Right lobe of liver (tissue), 6 donors: ENCODE data around the gene ANO9. TPM values are rescaled to one million over a fixed set of nuclear protein-coding genes. Genes with fewer than 3 reads are reported as not detected.

ENCODE experiments used
- ATAC-seq, 4 donors: fragments of 200-7000 bp; cut with Tn5 transposase; one replicate each; pipeline ENCODE4 v1.9.1; 2020; ENCODE audit warnings: mild to moderate bottlenecking in 4 of 4, moderate library complexity in 4 of 4
- DNase-seq, 3 donors: peaks; one replicate each; pipeline ENCODE4 v3.0.0-alpha.2; 2020
- H3K27ac ChIP-seq, 3 donors: fragments of 200-600 bp; one replicate each; pipeline ENCODE4 v1.8.0; 2022
- H3K27me3 ChIP-seq, 2 donors: fragments of 200-600 bp; one replicate each; pipeline ENCODE4 v1.8.0; 2022
- H3K36me3 ChIP-seq, 4 donors: fragments of 200-600 bp; sonication (generic) in 1 of 4; one replicate each; pipeline versions ENCODE4 v1.5.1 to v1.8.0; 2017 to 2022; ENCODE audit warnings: control low read depth in 1 of 4
- H3K4me1 ChIP-seq, 4 donors: fragments of 200-600 bp; sonication (generic) in 1 of 4; one replicate each; pipeline versions ENCODE4 v1.5.1 to v1.8.0; 2017 to 2022; ENCODE audit warnings: control low read depth in 1 of 4
- H3K4me3 ChIP-seq, 3 donors: fragments of 200-600 bp; one replicate each; pipeline ENCODE4 v1.8.0; 2022
- H3K9me3 ChIP-seq, 4 donors: fragments of 200-600 bp; sonication (generic) in 1 of 4; one replicate each; pipeline versions ENCODE4 v1.5.1 to v1.8.0; 2017 to 2022; ENCODE audit warnings: control low read depth in 1 of 4
- POLR2A ChIP-seq: fragments of 450-650 bp; IDR thresholded peaks from one replicate; pipeline ENCODE4 v1.6.1; 2017; ENCODE audit warnings: antibody characterized with exemption, mild to moderate bottlenecking
- WGBS: methylation state at CpG from one replicate; pipeline ENCODE4 v1.1.6; 2018; ENCODE audit warnings: low coverage, low lambda C conversion rate; ENCODE audit not compliant: insufficient coverage; ENCODE audit errors: missing lambda C conversion rate; 5-methylcytosine and 5-hydroxymethylcytosine counted together
- intact Hi-C, 2 donors: fragments of 100-400 bp; cut with DNase I; formaldehyde crosslinking; loops; one replicate each; pipeline versions ENCODE4 v1.11.2 to v1.14.1; 2022
- total RNA-seq, 6 experiments: library from RNA; depleted of rRNA in 2 of 6; stranded (reverse); fragments of >200 nt in 2 of 6; fragmentation: NEBNext Ultra II Directional in 3 of 6; extraction: Animal tissue kit (Norgen Biotek cat#: 25700) in 3 of 6; gene quantifications; one replicate each; pipeline versions ENCODE4 v1.1.0 to v1.2.4, GENCODE V29; 2016 to 2023
- TF ChIP-seq, protein P1 (sequence below), 4 donors: fragments of 200-600 bp in 3 of 4; fragments of 450-650 bp in 1 of 4; IDR thresholded peaks; one replicate each; pipeline versions ENCODE4 v1.5.1 to v1.8.0; 2016 to 2022; ENCODE audit warnings: antibody characterized with exemption in 4 of 4, mild to moderate bottlenecking in 2 of 4
- donor health status: DM: no; HTN: yes; CAD: no.
- donor health status: DM: no; HTN: no; CAD: no.
- donor health status: DM: no; HTN: no; CAD: no.
- donor health status: DM: no; HTN: yes; CAD: no.
- donor health status: DM: no; HTN: yes; CAD: no.

ANO9 gene
- total RNA-seq, 6 experiments from 2014 or later, result 0.09 to 1.0 (median 0.28) TPM; not detected in 1

DNA sequence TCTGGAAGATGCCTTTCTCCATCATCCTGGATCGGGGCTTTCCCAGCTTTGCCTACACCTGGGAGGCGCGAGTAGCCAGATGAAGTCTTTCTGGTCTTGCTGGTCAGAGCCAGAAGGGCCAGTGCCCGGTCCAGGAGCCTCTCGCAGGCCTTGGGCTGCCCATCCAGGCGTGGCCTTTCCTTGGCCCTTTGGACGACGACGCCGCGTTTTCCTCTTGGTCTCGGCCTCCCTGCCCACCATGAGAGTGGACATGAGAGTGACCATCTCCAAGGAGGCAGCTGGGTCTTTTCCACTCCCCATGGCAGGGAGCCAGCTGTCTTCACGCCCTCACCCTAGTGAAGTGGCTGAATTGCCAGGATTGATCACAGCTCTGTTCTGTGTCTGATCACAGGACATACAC lies 11.8 kb upstream of the ANO9 start:
- Histone ChIP-seq H3K27me3 (no peaks in the 10 kb centered on the region), H3K36me3 (peaks cover 0 to 4% (median 0%) of the 10 kb centered on the region in 4 donors), H3K4me1 (peaks cover 0 to 19% (median 9%) of the 10 kb centered on the region in 4 donors), H3K27ac (no peak overlapping the region), H3K4me3 (no peak overlapping the region), H3K9me3 (no peaks in the 10 kb centered on the region)
- DNase-seq (no peak), ATAC-seq (no peak)
- no peak for TF ChIP-seq POLR2A
- TF ChIP-seq, protein P1, sequence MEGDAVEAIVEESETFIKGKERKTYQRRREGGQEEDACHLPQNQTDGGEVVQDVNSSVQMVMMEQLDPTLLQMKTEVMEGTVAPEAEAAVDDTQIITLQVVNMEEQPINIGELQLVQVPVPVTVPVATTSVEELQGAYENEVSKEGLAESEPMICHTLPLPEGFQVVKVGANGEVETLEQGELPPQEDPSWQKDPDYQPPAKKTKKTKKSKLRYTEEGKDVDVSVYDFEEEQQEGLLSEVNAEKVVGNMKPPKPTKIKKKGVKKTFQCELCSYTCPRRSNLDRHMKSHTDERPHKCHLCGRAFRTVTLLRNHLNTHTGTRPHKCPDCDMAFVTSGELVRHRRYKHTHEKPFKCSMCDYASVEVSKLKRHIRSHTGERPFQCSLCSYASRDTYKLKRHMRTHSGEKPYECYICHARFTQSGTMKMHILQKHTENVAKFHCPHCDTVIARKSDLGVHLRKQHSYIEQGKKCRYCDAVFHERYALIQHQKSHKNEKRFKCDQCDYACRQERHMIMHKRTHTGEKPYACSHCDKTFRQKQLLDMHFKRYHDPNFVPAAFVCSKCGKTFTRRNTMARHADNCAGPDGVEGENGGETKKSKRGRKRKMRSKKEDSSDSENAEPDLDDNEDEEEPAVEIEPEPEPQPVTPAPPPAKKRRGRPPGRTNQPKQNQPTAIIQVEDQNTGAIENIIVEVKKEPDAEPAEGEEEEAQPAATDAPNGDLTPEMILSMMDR (IDR thresholded peaks at IDR 0.05), result no peak
- WGBS, result 60% methylated on average over 1 of the region's 13 CpGs
- intact Hi-C loops, result loop anchor here in 1 of 2 donors (10.0 kb wide), 1 partner anchor 49 kb away; no protein-coding TSS in a partner anchor

DNA sequence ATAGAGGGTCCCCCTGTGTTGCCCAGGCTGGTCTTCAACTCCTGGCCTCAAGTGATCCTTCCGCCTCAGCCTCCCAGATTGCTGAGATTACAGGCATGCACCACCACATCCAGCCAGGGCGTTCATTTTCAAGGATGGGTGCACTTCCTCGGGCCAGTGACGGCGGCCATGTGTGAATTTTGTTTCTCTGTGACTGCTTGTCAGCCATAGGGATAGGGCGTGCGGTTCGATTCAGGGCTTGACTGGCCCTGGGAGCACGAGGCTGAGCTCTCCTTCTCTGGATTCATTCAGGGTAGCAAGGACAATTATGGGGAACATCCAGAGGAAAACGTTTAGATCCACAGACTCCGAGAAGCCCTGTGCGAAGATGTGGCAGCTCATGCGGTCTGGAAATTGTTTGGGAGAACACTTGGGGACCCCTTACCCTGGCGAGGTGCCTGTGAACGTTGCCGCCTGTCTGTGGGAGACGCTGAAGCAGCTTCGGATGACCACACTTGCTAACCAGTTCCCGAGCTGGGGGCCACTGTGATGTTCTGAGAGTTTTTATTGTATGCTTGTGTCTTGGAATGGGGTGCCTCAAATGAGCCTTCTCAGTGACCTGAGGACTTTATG lies 11.2 kb upstream of the ANO9 start:
- intact Hi-C loops, result loop anchor here in 1 of 2 donors (10.0 kb wide), 1 partner anchor 48 kb away; no protein-coding TSS in a partner anchor
- Histone ChIP-seq H3K27ac (no peak overlapping the region), H3K4me3 (no peak overlapping the region), H3K36me3 (peaks cover 0 to 4% (median 0%) of the 10 kb centered on the region in 4 donors), H3K4me1 (peaks cover 0 to 21% (median 11%) of the 10 kb centered on the region in 4 donors), H3K27me3 (no peaks in the 10 kb centered on the region), H3K9me3 (no peaks in the 10 kb centered on the region)
- ATAC-seq (no peak), DNase-seq (no peak)
- 84% methylated on average over 11 of the region's 19 CpGs for WGBS
- TF ChIP-seq, protein P1 (IDR thresholded peaks at IDR 0.05), result no peak
- no peak for TF ChIP-seq POLR2A

DNA sequence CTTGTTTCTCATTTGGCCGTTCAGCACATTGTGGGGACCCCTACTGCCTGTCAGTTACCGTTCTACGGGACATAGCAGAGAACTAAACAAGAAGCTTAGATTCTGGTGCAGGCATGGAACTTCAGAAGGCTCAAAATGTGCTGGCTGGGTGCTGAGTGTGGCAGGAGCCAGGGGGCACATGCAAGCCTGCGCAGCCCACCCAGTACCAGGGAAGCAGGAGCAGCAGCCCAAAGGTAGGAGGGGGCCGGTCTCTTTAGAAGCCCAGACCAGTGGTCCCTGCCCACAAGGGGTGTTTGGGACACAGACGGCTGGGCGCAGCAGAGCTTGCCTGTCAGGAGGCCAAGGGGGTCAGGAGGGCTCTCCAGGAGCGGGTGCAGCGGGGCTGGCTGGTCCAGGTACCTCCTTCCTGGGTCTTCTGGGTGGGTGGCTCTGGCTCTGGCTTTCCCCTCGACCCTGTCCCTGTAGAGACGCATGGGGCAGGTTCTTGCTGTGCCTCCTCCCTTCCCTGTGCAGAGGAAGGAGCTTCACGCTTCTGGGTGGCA lies 10.5 kb upstream of the ANO9 start:
- Histone ChIP-seq H3K27me3 (no peaks in the 10 kb centered on the region), H3K4me1 (peaks cover 0 to 21% (median 11%) of the 10 kb centered on the region in 4 donors), H3K9me3 (no peaks in the 10 kb centered on the region), H3K36me3 (peaks cover 0 to 4% (median 0%) of the 10 kb centered on the region in 4 donors), H3K27ac (no peak overlapping the region), H3K4me3 (no peak overlapping the region)
- DNase-seq (no peak), ATAC-seq (no peak)
- intact Hi-C loops, result loop anchor here in 1 of 2 donors (10.0 kb wide), 1 partner anchor 47 kb away; no protein-coding TSS in a partner anchor
- 73% methylated on average over 2 of the region's 12 CpGs for WGBS
- TF ChIP-seq POLR2A, result no peak

DNA sequence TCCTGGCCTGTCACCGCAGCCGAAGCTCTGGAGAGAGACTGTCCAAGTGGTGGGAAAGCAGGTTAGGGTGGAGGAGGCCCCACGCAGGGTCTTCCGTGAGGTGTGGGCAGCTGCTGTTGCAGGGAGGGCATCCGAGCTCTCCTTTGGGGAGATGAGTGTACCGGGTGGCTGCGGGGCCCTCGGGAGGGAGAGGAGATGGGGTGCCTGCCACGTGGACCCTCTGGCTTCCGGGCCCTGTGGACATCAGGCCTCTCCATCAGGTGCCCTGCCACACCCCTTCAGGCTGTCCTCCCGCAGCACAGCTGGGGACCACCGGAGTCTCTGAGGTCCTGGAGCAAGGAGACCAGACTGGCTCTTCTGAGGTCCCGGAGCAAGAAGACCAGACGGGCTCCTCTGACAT lies 9.9 kb upstream of the ANO9 start:
- peaks cover 0 to 4% (median 0%) of the 10 kb centered on the region in 4 donors for H3K36me3 ChIP-seq
- no peak overlapping the region for H3K27ac ChIP-seq
- TF ChIP-seq, protein P1 (IDR thresholded peaks at IDR 0.05), result no peak
- no peak for TF ChIP-seq POLR2A
- 90% methylated on average over 2 of the region's 14 CpGs for WGBS
- peaks cover 0 to 21% (median 11%) of the 10 kb centered on the region in 4 donors for H3K4me1 ChIP-seq
- DNase-seq (no peak), ATAC-seq (no peak)
- H3K27me3 ChIP-seq, result no peaks in the 10 kb centered on the region
- peak overlapping the region in 1 of 3 donors; percentile 98 for H3K4me3 ChIP-seq
- intact Hi-C loops, result loop anchor here in 1 of 2 donors (10.0 kb wide), 1 partner anchor 47 kb away; no protein-coding TSS in a partner anchor
- H3K9me3 ChIP-seq, result no peaks in the 10 kb centered on the region
